Psoas muscle (tissue), 8 donors: Measurements from ENCODE around the gene ACKR3. TPM values are rescaled to one million over a fixed set of nuclear protein-coding genes. Genes with fewer than 3 reads are reported as not detected.

Source experiments
- ATAC-seq, 4 donors: fragments of 200-7000 bp; cut with Tn5 transposase; one replicate each; pipeline ENCODE4 v1.9.1; 2020; ENCODE audit warnings: moderate library complexity in 3 of 4, mild to moderate bottlenecking in 2 of 4
- DNase-seq, 2 donors: peaks; one replicate each; pipeline ENCODE4 v3.0.0-alpha.2; 2020
- H3K27ac ChIP-seq: fragments of 200-600 bp; one replicate; pipeline ENCODE4 v1.8.0; 2022
- H3K27me3 ChIP-seq, 3 donors: fragments of 200-600 bp in 1 of 3; one replicate each; pipeline versions ENCODE4 v1.6.1 to v1.8.0; 2013 to 2022; ENCODE audit warnings: low read length in 2 of 3, mild to moderate bottlenecking in 2 of 3, moderate library complexity in 1 of 3; ENCODE audit not compliant: insufficient read depth in 3 of 3
- H3K36me3 ChIP-seq, 2 donors: fragments of 200-600 bp in 1 of 2; one replicate each; pipeline versions ENCODE4 v1.6.1 to v1.8.0; 2013 to 2022; ENCODE audit warnings: low read depth in 1 of 2, mild to moderate bottlenecking in 1 of 2, moderate library complexity in 1 of 2; ENCODE audit not compliant: insufficient read depth in 1 of 2
- H3K4me1 ChIP-seq: fragments of 200-600 bp; one replicate; pipeline ENCODE4 v1.8.0; 2022
- H3K4me3 ChIP-seq: fragments of 200-600 bp; one replicate; pipeline ENCODE4 v1.8.0; 2022; ENCODE audit warnings: mild to moderate bottlenecking
- H3K9me3 ChIP-seq: fragments of 200-600 bp; one replicate; pipeline ENCODE4 v1.8.0; 2022
- CTCF ChIP-seq: fragments of 200-600 bp; IDR thresholded peaks from one replicate; pipeline ENCODE4 v1.8.0; 2022; ENCODE audit warnings: antibody characterized with exemption
- WGBS, 3 donors: extraction: QIAGEN DNeasy Blood & Tissue Kit; methylation state at CpG; one replicate each; pipeline versions ENCODE4 v1.1.6 to v1.1.7; 2013; 5-methylcytosine and 5-hydroxymethylcytosine counted together
- intact Hi-C, 2 donors: fragments of 100-400 bp; cut with DNase I; formaldehyde crosslinking; loops; one replicate each; pipeline versions ENCODE4 v1.11.0 to v1.14.2; 2022
- polyA plus RNA-seq, 3 donors: library from polyadenylated mRNA; stranded (reverse); fragments of 200-250 nt; gene quantifications; one replicate each; pipeline ENCODE4 v1.2.3, GENCODE V29; 2013
- total RNA-seq, 4 donors: library from RNA; stranded (reverse); fragmentation: NEBNext Ultra II Directional in 2 of 4; extraction: Animal tissue kit (Norgen Biotek cat#: 25700) in 2 of 4; gene quantifications; one replicate each; pipeline versions ENCODE4 v1.2.1 to v1.2.4, GENCODE V29; 2021 to 2023
- donor health status: healthy with polysubstance abuse.
- donor health status: DM: no; HTN: no; CAD: no; lungs with moderate emphysema.
- donor health status: Bipolar disorder and iron deficiency.
- donor health status: healthy.
- donor health status: DM: yes; HTN: yes; CAD: no.
- donor health status: DM: no; HTN: no; CAD: no.
- donor health status: DM: no; HTN: no; CAD: no.
- donor health status: DM: yes; HTN: yes; CAD: no.

ACKR3 gene
- total and polyA plus RNA-seq, 7 donors, result 7.8 to 25.3 (median 14.7) TPM

- H3K4me1 ChIP-seq, result no peaks in the 10 kb centered on the region
- H3K27me3 ChIP-seq, result no peaks in the 10 kb centered on the region
- no peaks in the 10 kb centered on the region for H3K9me3 ChIP-seq
- no peak overlapping the region for H3K4me3 ChIP-seq
- no peak for TF ChIP-seq CTCF
- DNase-seq, result peak in 1 of 2 donors; percentile 17
- H3K36me3 ChIP-seq, result no peaks in the 10 kb centered on the region
- ATAC-seq, result no peak
- H3K27ac ChIP-seq, result no peak overlapping the region
- intact Hi-C loops, result no loop called here
- 49 to 63% (median 58%) methylated on average over 20 of the region's 20 CpGs for WGBS, 3 donors
Observed at GRCh38 chr2:236626391-236627150, 56.9 kb downstream of the ACKR3 start.

GRCh38 chr2:236627193-236627592, 57.6 kb downstream of the ACKR3 start:
- WGBS, 3 donors, result 97 to 99% (median 97%) methylated on average over 11 of the region's 11 CpGs
- Histone ChIP-seq H3K9me3 (no peaks in the 10 kb centered on the region), H3K27ac (no peak overlapping the region), H3K36me3 (no peaks in the 10 kb centered on the region), H3K4me1 (no peaks in the 10 kb centered on the region), H3K27me3 (no peaks in the 10 kb centered on the region), H3K4me3 (no peak overlapping the region)
- DNase-seq (no peak), ATAC-seq (no peak)
- TF ChIP-seq CTCF, result no peak
- intact Hi-C loops, result no loop called here

GRCh38 chr2:236627841-236628240, 58.2 kb downstream of the ACKR3 start:
- intact Hi-C loops, result no loop called here
- H3K4me1 ChIP-seq, result no peaks in the 10 kb centered on the region
- H3K4me3 ChIP-seq, result no peak overlapping the region
- no peaks in the 10 kb centered on the region for H3K36me3 ChIP-seq
- WGBS, 3 donors, result 93 to 97% (median 94%) methylated on average over 6 of the region's 6 CpGs
- no peak for DNase-seq
- H3K27ac ChIP-seq, result no peak overlapping the region
- H3K9me3 ChIP-seq, result no peaks in the 10 kb centered on the region
- no peaks in the 10 kb centered on the region for H3K27me3 ChIP-seq
- no peak for TF ChIP-seq CTCF
- no peak for ATAC-seq

- 92 to 96% (median 93%) methylated on average over 14 to 15 of the region's 15 CpGs for WGBS, 3 donors
- H3K27me3 ChIP-seq, result no peaks in the 10 kb centered on the region
- H3K4me3 ChIP-seq, result no peak overlapping the region
- no peaks in the 10 kb centered on the region for H3K4me1 ChIP-seq
- H3K36me3 ChIP-seq, result no peaks in the 10 kb centered on the region
- DNase-seq (no peak), ATAC-seq (no peak)
- H3K9me3 ChIP-seq, result no peaks in the 10 kb centered on the region
- intact Hi-C loops, result no loop called here
- no peak overlapping the region for H3K27ac ChIP-seq
- TF ChIP-seq CTCF, result no peak
Observed at GRCh38 chr2:236628256-236628901, 58.8 kb downstream of the ACKR3 start.
